Stimulated activated naive CD8-positive, alpha-beta T cell treated with anti-CD3 and anti-CD28 coated beads, Interleukin-15, Interleukin-2, amounts not matched to agents 100 U/mL and 50 U/mL, for 24 hours (primary cell): ENCODE results near the gene TMEM238L.

Source experiments
- ATAC-seq: fragments of 150-1000 bp; cut with Tn5 transposase; one replicate; pipeline ENCODE4 v1.10.0; 2021
- DNase-seq: peaks from one replicate; pipeline ENCODE4 v3.0.0; 2021

Gene TMEM238L

DNA sequence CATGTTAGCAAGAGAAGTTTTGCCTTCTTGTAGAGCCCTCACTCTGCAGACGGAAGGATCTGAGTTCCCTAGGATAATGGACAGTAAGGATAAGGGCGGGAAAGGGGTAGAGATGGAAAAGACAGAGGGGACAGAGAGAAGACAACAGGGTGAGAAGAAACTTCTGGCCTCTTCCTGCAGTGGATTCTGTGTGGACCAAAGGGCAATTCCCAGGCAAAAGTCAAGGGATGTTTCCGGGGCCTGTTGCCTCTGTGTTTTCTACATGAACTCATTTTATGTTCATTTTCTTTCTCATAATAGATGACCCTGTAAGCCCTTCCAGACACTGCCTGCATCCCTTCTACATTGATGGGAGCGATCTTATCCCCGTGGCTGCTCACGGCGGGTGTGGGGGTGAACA is 647 bp upstream of the TMEM238L start:
- no peak for ATAC-seq
- DNase-seq: no peak

DNA sequence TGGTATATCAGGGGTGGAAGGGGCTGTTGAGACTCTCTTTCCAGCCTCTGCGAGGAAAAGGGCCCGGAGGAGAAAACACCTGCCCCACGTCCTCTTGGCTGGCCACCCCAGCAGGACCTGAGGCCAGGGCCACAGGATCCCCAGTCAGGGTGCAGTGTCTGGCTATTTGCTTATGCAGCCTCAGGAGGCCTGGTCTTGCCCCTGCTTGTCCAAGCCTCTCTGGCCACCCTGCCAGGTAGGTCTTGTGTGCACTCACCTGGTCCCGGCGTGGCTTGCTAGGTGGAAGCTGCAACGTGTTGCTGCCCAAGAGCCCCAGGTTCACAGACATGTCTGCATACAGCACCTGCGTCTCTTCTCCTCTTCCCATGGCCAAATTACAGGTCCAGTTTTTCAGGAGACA is 549 bp downstream of the TMEM238L start:
- no peak for ATAC-seq
- DNase-seq: no peak

- no peak for ATAC-seq
- no peak for DNase-seq
Measured at GRCh38 chr17:10802496-10803284, 1.2 kb downstream of the TMEM238L start.

DNA sequence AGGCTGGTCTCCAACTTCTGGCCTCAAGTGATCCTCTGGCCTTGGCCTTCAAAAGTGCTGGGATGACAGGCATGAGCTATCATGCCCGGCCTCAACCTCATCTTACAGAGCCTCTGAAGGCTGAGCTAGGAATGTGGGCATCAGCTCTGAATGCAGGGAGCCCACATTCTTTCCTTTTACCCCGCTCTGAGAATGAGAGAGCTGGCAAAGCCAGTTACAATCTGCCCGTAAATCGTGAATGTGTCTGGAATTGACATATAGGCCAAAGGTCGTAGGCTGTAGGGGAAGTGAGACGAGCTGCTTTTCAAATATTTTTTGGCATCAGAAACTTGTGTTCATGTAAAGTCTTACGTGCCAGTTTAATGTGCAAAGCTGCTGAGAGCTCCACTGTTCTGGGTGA is 4.5 kb downstream of the TMEM238L start:
- DNase-seq: no peak

GRCh38 chr17:10798910-10799309 is 5.0 kb downstream of the TMEM238L start:
- ATAC-seq: no peak
- no peak for DNase-seq

More for the DNA sequence above, 4.5 kb downstream of the TMEM238L start:
- ATAC-seq: no peak

- no peak for DNase-seq
- no peak for ATAC-seq
Measured at GRCh38 chr17:10798332-10798749, 5.6 kb downstream of the TMEM238L start.

GRCh38 chr17:10797476-10798328 is 6.2 kb downstream of the TMEM238L start:
- DNase-seq: no peak
- ATAC-seq: no peak

GRCh38 chr17:10793816-10794215 is 10.1 kb downstream of the TMEM238L start:
- ATAC-seq: no peak
- no peak for DNase-seq

DNA sequence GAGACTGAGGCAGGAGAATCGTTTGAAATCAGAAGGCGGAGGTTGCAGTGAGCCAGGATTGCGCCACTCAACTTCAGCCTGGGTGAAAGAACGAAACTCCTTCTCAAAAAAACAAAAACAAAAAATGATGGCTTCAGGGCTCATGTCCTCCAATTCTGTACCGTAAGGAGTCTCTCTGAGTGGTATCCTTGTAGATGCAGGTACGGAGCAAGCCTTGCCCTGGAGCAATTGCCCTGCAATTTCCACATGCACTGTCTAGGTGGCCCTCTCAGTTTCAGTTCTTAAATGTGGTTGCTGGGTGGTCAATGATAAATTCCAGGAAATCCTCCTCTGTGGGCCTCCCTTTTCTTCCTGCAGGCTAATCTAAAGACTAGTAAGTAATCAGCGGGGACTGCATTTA is 10.6 kb downstream of the TMEM238L start:
- ATAC-seq (no peak), DNase-seq (no peak)

DNA sequence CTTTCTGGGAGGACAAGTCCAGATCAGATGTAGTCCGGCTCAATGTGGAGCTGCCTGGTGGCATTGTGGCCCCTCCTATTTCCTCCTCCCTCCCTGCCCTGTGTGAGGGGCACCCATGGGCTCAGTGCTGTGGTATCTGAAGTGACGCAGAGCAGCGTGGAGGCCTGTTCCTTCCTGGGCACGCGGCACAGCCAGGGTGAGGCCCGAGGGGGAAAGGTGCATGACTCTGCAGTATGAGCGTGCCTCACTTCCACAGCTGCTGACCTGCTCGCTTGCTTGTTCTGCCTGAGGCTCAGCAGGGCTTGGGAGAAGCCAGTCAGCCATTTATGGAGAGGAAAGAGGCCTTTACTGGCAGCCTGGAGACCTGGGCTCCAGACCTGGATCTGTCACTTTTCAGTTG is 11.7 kb downstream of the TMEM238L start:
- ATAC-seq: peak; percentile 71
- peak; percentile 26 for DNase-seq

DNA sequence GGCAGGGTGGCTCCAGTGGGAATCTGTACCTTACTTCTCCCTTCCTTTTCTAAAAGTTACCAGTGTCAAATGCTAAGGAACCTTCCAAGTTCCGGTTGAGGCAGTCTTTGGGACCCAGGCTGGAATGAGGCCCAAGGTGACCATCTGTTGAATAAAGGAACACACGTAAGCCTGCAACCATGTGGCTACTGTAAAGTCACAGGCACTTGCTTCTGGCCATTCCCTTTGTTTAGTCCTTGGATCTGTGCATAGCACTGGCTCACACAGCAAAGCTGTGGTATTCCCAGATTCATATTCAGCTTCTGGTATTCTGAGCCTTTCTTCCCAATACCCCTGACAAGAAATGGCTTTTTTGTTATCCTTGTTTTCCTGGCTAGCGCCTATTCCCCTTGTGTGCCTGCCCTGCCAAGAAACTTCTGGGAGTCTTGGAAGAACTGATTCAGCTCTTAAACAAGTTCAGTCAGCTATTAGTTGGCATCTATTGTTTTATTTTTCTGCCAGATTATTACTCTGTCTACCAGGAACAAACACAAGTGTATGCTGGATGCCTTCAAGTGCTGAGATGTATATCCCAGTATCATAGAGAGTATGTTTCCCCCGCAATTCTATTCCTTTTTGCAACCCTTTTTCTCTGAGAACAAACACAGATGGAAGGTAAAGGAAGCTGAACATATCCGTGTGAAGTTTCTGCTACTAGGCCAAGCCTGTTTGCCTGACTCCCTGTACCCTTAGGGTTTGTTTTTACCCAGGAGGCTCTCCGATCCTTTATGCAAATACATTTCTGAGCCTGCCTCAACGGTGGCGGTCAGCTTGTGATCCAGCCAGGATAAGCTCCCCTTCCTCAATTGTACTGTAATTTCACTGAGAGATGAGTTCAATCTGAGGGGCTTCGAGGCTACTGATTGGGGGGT is 13.2 kb downstream of the TMEM238L start:
- no peak for DNase-seq
- ATAC-seq: no peak

DNA sequence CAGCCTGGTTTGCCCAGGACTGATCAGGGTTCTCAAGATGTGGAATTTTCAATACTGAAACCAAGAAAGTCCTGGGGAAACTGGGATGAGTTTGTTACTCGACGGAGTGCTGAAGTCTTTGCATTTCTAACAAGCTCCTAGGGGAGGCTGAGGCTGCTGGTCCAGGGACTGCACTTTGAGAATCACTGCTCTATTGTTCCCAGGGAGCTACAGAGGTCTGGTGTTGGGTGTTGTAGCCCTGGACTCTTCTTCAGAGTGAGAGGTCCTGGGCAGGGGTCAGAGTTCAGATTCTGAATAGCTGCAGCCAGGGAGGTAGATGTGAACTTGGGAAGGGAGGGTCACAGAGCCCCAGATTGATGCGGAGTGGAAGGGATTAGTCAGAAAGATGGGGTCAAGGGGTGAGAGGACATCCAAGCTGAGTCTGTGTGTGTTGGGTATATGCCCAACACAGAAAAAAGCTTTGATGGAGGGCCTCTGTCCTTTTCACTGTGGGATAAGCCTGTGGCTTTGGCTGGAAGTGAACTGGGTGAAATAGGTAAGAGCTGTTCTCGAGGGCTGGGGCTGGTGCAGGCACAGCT is 14.1 kb downstream of the TMEM238L start:
- ATAC-seq: no peak
- no peak for DNase-seq

DNA sequence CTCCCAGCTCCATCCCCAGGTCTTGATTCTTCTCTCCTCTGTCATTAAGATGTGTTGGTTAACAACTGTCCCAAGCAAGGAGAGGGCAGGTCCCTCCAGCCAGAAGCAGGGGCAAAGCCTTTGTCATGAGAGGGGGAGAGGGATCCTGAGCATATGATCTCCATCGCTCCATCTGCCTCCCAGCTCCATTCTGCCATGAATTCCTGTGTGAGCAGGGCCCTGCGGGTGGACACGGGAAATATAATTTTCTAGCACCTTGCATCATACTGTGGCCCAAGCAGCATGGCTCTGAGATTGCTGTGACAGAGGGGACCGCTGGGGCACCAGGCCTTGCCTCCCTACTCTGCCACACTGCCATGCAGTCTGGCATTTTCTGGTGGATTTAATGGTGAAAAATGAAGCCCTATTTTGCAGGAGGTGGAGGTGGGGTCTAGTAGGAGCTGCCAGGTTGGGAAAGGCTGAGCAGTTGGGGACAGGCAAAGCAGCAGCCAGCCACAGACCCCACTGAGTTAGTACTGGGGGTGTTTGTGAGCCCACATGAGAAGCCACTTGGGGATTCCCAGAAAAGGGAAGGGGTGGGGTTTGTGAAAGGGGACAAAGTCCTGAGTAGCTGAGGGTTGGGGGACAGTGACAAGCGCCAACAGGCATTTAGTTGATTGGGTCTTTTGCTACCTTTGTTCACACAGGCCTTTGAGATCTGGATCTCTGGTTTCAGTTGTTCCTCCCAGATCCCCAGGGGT is 16.4 kb downstream of the TMEM238L start:
- ATAC-seq (no peak), DNase-seq (no peak)

DNA sequence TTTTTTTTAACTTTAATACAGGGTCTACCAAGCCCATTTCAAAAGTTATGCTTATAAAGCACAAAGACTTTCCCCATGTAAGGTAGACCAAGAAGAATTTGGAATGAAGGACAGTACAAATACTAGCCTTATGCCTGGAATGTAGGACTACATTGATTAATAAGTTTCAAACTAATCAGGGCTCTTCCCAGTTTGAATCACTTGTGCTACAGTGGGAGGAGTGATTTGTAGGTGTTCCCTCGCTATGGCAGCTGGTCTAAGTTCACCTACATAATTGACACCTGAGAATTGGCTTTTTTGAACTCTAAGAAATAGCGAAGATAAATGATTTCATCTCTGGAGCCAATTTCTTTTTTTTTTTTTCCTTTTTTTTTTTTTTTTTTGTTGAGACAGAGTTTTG is 18.6 kb downstream of the TMEM238L start:
- DNase-seq: no peak
- no peak for ATAC-seq

DNA sequence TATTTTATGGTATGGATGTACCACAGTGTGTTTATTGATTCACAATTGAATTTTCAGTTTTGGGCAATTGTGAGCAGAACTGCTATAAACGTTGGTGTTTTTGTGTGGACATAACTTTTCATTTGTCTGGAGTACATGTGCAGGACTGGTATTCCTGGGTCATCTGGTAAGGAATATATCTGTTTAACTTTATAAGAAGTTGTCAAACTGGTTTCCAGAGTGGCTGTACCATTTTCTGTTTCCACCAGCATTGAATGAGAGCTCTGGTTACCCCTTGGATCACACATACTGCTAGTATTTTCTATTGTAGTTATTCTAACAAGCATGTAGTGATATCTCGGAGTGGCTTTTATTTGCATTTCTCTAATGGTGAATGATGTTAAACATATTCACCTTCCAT is 24.3 kb downstream of the TMEM238L start:
- ATAC-seq: no peak
- no peak for DNase-seq

GRCh38 chr17:10777890-10778289 is 26.0 kb downstream of the TMEM238L start:
- DNase-seq (no peak), ATAC-seq (no peak)

DNA sequence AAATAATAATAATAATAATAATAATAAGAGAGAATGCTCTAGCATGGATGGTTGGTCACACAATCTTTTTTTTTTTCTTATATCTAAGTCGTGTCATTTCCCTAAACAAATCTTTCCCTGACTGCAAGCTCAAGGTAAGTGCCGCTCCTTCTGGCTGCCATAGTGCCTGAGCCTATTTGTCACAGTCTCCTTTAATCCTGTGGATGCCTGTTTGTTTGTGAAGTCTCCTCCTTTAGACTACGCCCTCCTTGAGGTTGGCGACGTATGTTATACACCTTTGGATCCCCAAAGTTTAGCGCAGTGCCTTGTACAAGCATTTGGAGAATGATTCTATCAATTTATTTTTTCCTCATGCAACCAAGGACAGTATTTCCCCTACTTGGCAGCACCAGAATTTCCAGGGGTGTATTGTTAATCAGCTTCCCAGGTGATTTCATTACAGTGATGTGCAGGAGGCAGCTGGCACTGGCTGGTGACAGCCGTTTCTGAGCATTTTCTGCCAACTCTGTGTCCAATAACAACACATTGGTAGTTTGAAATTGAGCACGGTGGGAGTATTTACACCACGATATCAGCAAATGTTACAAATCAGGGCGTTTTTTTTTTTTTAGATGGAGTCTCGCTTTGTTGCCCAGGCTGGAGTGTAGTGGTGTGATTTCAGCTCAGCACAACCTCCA is 26.6 kb downstream of the TMEM238L start:
- ATAC-seq: no peak
- no peak for DNase-seq

GRCh38 chr17:10776381-10776780 is 27.5 kb downstream of the TMEM238L start:
- ATAC-seq: no peak
- no peak for DNase-seq

GRCh38 chr17:10775740-10776356 is 28.1 kb downstream of the TMEM238L start:
- DNase-seq (no peak), ATAC-seq (no peak)

DNA sequence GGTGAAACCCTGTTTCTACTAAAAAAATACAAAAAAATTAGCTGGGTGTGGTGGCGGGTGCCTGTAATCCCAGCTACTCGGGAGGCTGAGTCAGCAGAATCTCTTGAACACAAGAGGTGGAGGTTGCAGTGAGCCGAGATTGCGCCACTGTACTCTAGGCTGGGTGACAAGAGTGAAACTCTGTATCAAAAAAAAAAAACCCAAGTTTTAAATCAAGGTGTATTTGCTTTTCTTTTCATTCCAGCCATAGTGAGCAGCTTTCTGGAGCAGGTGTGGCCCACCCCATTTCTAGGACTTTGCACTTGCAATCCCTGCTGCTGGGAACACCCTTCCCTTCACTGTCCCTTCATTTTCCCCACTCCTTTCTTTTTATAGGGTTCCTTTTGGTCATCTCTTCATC is 28.8 kb downstream of the TMEM238L start:
- DNase-seq (no peak), ATAC-seq (no peak)
